ENCODE results near the gene TARS2.

The TARS2 gene

GRCh38 chr1:150508982-150509381, 21.8 kb downstream of the TARS2 start:
- no peak for DNase-seq

DNA sequence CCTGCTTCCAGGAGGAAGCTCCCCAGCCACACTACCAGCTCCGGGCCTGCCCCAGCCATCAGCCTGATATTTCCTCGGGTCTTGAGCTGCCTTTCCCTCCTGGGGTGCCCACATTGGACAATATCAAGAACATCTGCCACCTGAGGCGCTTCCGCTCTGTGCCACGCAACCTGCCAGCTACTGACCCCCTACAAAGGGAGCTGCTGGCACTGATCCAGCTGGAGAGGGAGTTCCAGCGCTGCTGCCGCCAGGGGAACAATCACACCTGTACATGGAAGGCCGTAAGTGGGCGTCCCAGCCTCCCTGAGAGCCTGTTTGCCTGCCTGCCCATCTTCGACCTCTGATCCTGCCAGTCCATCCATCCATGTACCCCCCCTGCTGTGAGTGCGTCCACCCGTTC, 24.3 kb downstream of the TARS2 start:
- no peak for DNase-seq

- DNase-seq, result no peak
Measured at GRCh38 chr1:150511985-150512660, 24.9 kb downstream of the TARS2 start.

GRCh38 chr1:150512846-150513245, 25.6 kb downstream of the TARS2 start:
- no peak for DNase-seq

DNA sequence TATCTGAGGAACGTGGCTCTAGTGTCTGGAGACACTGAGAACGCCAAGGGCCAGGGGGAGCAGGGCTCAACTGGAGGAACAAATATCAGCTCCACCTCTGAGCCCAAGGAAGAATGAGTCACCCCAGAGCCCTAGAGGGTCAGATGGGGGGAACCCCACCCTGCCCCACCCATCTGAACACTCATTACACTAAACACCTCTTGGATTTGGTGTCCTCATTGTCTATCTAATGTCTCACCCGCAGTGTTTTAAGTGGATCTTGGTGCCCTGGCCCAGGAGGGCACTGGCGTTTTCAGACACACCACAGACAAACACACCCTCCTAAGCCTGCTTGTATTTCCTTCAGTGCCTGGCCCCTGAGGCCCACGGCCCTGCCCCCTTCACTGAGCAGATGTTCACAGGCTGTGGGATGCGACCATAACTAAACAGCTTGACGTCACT, 26.2 kb downstream of the TARS2 start:
- DNase-seq, result no peak

GRCh38 chr1:150514260-150514659, 27.0 kb downstream of the TARS2 start:
- no peak for DNase-seq

DNA sequence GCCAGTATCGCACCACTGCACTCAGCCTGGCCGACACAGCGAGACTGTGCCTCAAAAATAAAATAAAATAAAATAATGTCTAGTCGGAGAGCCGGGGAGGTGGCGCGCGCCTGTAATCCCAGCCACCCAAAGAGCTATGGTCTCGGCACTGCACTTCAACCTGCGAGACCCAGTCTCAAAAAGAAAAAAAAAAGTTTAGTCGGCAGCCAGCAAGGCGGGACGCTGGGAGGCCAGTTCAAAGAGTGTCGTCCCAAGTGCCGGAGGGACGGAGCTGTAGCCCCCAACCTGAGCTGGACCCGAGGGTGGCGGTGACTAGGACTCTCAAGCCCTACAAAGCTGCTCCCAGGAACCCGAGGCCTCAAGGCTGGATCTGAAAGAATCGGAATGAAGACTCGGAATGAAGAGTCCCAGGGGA, 27.7 kb downstream of the TARS2 start:
- DNase-seq, result no peak

DNA sequence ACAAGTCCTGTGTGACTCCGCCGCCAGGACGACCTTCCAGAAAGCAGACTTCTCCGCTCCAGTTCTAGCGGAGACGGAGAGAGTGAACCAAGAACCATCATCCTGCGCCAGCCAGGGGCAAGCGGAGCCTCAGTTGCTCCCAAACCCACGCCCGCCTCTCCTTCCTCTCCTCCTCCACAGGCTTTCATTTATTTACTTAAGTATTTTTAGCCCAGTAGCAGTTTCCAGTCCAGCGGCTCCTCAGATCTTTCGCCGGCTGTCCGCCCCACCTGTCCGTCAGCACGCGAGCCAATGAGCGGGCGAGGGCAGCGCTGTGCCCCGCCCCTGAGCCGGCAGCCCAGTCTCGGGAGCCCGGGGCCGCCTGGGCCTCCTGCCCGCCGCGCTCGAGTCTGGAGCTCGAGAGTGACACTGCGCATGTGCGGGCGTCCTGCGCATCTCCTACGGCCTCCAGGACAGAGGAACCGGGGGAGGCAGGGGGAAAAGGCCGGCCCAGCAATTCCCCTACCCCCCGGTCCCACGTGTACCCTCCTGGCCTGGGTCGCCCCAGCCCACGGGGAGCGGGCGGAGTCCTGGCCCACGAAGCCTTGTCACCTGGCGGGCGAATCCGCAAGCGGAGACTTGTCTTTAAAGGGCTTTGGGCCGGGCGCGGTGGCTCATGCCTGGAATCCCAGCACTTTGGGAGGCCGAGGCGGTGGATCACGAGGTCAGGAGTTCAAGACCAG, 28.3 kb downstream of the TARS2 start, which contains the start of gene FALEC:
Gene FALEC (plus strand): TSS at position 425 of the 722 bp plus-strand sequence.
- DNase-seq, result peak; percentile 92 to 95

- peak in 1 of 2 experiments; percentile 32 for DNase-seq
Measured at GRCh38 chr1:150516050-150516591, 28.9 kb downstream of the TARS2 start.

DNA sequence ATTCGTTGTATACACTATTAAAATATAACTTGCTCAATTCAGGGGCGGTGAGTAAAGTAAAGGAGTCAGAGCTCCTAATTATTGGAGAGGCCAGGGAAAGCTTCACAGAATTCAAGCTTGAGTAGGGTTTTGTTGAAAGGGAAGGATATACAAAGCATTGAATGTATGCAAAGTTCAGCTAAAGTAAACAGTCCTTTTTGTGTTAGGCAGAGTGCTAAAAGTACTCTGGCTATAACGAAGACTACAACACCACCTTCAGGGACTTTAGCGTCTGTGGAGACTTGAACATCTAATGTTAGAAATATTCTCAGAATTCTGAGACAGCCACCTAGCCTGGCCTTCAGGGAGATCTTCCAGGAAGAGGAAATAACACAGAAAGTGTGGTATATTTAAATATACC, 29.4 kb downstream of the TARS2 start:
- DNase-seq, result no peak

DNA sequence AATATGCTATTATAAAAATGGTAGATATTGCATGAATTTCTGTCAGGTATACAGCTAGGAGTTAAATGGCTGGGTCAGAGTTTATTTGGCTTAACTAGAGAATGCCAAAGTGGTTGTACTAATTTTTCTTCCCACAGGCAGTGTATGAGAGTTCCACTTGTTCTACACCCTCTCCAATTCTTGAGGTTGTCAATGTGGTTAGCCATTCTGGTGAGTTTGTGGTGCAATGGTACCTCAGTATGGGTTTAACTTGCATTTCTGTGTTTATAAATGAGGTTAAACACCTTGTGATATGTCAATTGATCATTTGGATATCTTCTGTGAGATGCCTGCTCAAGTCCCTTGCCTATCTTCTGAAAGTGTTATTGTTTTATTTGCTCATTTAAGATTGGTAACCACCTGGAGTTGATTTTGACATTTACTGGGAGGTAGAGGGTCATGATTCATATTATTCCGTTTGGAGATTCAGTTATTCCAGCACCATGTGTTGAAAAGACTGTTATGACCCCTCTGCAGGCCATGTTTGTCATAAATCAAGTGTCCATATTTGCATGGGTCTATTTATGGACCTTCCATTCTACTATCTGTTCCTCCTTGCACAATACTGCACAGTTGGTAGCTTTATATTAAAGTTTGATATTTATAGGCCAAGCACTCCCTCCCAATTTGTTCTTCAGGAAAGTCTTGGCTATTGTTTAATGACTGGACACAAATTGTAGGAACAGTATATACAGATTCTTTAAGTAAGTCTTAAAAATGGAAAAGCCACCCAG, 34.2 kb downstream of the TARS2 start:
- DNase-seq, result no peak

DNA sequence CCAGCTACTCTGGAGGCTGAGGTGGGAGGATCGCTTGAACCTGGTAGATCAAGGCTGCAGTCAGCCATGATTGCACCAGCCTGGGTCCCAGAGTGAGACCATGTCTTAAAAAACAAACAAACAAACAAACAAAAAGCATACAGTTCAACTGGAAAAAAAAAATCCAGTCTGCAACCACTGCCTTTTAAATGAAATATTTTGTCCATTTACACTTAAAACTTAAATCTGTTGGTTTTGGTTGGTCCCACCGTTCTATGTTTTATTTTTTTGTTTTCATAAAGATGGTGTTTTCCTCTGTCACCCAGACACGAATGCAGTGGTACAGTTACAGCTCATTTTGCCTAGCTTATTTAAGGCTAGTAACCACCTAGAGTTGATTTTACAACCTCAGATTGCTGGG, 38.1 kb downstream of the TARS2 start:
- no peak for DNase-seq

DNA sequence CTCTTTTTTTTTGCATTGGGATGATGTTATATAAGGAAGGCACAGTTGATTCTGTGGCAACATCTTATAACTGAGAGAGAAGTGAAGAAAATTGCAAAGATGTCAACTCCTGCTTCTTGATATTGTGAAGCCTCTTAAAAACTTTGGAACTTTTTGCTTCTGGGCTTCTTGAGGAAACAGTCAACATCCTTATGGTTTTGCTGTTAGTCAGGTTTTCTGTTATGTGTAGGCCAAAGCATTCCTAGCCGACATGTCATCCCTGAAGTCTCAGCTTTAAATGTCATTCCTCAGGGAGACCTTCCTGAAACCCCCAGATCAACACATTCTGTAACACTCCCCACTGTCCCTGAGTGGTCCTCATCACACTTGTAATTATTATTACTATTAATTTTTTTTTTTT, 41.0 kb downstream of the TARS2 start:
- DNase-seq, result no peak

DNA sequence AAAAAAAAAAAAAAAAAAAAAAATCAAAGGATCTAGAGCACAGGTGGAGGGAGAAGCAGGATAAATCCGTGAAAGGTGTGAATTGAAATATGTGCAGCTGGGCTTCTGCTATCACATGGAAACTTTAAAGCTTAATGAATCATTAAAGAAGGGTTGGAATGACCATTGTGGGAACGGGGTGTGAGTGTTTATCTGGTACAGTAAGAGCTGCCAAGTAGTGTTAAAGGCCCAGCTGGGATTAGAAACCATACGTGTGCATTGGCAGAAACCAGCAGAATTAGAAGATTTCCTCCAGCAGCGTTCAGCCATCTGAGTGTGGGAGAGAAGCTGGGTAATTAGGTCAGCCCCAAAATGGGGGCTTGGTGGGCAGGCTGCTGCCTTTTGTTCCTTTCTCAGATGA, 41.8 kb downstream of the TARS2 start:
- DNase-seq, result no peak

- DNase-seq, result no peak
Measured at GRCh38 chr1:150530491-150531159, 43.4 kb downstream of the TARS2 start.

DNA sequence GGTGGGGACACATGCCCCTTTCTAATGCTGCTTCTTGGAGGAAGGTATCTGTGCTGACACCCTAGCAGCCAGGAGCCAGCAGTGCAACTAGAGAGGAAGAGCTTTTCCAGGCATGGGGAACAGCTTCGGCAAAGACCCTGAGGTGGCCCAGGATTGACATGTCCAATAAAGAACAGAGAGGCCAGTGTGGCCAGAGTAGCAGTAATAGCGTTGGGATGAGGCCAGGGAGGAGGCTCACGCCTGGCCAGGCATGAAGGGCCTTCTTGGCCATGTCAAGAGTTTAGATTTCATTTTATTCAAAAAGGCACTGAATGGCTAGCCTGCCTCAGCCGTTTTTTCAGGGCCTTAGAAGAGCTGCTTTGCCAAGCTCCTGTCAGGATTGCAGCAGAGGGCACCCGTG, 45.6 kb downstream of the TARS2 start:
- no peak for DNase-seq

- DNase-seq, result no peak
Measured at GRCh38 chr1:150534002-150534401, 46.8 kb downstream of the TARS2 start.

DNA sequence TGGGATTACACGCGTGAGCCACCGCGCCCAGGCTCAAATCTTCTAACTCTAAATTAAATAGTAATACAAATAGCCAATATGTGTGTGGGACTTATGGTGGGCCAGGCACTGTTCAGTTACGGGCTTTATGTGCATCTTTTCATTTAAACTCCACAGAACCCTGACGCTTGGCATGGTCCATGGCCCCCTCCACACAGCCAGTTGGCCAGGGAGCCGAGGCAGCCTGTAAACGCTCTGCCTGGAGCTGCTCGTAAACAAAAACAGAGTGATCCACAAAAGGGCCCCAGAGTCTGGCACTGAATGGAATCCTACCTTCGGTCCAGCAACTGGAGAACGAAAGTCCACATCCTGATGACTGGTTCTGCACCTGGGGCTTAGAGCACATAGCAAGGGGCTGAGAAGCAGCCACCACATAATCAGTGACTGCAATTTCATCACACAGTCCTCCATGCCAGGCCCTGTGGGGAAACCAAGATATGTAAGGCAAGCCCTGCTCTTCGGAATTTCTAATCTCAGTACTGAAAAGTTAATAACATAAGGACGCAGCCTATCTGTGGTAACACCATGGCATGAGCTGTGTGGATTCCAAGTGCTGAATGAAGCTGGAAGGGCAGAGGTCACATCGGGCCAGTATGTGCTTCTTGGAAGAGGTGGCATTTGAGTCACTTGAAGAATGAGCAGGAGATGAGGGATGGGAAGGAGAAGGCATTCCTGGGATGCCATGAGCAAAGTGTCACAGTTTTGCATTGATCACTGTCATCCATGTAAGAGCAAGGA, 48.5 kb downstream of the TARS2 start:
- DNase-seq, result no peak

- no peak for DNase-seq
Measured at GRCh38 chr1:150536836-150537731, 49.9 kb downstream of the TARS2 start.

DNA sequence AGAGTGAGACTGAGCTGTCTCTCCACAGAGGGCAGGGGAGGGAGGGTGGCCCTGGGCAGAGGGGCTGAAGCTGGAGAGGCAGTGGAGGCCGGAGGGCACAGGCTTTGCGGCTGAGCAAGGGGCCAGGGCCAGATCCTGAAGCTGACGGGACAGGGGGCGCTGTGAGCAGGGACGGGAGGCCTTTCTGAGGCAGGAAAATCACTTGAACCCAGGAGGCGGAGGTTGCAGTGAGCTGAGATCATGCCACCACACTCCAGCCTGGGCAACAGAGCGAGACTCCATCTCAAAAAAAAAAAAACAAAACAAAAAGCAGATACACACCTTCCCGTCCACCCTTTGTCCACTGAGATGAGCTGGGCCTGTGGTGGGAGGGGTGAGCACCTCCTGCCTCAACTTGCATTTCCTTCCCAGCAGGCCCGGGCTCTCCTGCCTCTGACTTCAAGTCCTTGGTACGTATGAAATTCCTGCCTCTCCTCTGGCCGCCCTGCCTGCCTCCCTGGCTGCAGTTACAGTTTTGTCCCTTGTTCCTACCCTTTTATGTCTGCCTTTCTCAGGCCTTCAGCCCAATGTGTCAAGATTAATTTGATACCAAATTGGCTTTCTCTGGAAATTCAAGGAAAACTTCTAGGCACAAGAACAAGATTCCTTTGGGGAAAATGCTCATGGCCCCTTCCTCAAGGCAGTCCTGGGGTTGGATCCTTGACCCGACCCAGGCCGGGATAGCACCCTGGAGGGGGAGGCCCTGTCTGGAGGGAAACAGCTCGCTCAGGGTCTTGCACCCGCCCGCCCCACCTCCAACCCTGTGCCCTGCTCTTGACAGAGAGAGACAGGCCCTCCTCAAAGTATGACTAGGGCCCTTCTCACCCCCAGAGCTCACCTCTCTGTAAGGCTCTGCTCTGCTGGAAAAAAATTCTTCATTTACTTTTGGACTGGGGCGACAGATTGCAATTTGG, 50.8 kb downstream of the TARS2 start:
- no peak for DNase-seq

Measured in activated T-cell treated with anti-CD3 and anti-CD28 coated beads, Interleukin-2, amount 50 U/mL, for 48 hours (primary cell).